GM12875 (cell line): Measurements from ENCODE around the gene CWC27.
"Not testable (repeated sequence)": the region's sequence is repeated elsewhere in the genome, so short reads cannot be mapped to it uniquely, and the experiment has no call there.

Experiments used
- H3K4me3 ChIP-seq: one replicate; pipeline ENCODE4 v1.5.1; 2011; ENCODE audit warnings: low read depth, low read length, control low read depth
- CTCF ChIP-seq: IDR thresholded peaks from 2 replicates; pipeline ENCODE4 v1.5.1; 2011; ENCODE audit warnings: low read depth, mild to moderate bottlenecking, control low read depth, inconsistent platforms, low read length, moderate library complexity, borderline replicate concordance; ENCODE audit not compliant: insufficient read depth

Gene CWC27

DNA sequence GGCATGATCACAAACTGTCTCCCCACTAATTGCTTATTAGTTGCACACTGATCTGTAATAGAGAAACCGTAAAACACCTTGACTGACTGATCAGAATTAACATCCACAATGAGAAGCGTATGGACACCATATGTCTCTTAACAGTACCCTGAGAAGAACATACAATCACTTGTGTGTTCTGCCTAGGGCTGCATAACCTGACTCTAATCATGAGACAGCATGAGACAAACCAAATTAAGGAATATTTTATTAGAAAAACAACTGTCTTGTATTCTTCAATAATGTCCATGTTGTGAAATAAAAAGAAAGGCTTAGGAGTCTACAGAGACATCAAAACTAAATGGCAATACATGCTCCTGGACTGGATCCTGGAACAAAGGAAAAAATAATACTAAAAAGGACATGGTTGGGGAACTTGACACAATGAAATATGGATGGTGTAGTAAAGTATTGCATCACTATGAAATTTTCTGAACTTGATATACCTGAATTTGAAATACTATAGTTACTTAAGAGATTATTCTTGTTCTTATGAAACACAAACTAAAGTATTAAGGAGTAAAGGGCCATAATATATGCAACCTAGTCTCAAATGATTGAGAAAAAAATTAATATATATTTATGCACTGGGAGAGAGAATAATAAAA lies 162.1 kb downstream of the CWC27 start:
- no peak for TF ChIP-seq CTCF

GRCh38 chr5:64939422-64939771 lies 170.7 kb downstream of the CWC27 start:
- not testable (repeated sequence) for H3K4me3 ChIP-seq

More for the DNA sequence above, 162.1 kb downstream of the CWC27 start:
- no peak overlapping the region for H3K4me3 ChIP-seq

- no peak overlapping the region for H3K4me3 ChIP-seq
- TF ChIP-seq CTCF, result no peak
Measured at GRCh38 chr5:64939772-64940510, 171.2 kb downstream of the CWC27 start.

DNA sequence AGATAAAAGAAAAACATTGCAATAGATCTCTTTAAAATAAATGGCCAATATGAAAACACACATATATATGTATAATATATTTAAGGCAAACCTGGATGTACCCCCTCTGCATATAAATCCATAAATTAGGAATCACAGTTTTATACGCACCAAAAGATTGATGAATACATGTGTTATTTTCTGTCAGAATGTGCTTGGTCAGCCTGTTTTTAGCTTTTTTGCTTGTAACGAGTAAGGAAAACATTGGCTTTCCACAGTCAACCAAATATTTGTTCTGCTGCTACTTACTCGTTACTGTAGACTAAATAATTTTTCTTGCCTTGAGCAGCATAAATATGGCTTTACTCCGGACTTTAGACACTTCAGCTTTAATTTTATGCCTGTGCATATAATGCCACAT lies 173.7 kb downstream of the CWC27 start:
- no peak for TF ChIP-seq CTCF
- no peak overlapping the region for H3K4me3 ChIP-seq

GRCh38 chr5:64944868-64945267 lies 176.1 kb downstream of the CWC27 start:
- H3K4me3 ChIP-seq, result no peak overlapping the region
- TF ChIP-seq CTCF, result no peak

DNA sequence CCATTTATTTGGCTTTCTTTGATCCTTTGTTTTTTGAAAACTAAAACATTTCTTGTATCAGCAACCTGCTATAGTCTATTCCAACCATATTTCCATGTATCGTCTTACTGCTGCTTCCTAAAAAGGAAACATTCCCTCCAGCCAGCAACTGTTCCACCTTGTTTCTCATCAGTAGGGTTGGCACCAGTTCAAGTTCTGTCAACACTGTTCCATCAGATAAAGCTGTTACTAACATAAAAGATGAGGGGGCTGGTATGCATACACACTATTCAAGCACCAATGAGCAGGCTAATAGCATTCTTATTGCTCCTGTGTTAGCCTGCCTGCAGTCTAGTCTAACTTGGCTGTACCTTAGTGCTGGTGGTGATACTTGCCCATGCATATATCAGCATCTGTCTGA lies 178.3 kb downstream of the CWC27 start:
- no peak for TF ChIP-seq CTCF

GRCh38 chr5:64947801-64948200 lies 179.1 kb downstream of the CWC27 start:
- no peak for TF ChIP-seq CTCF
- H3K4me3 ChIP-seq, result no peak overlapping the region

More for the DNA sequence above, 178.3 kb downstream of the CWC27 start:
- H3K4me3 ChIP-seq, result no peak overlapping the region
